Measurements from ENCODE around the gene BBS7. TPM values are rescaled to one million over a fixed set of nuclear protein-coding genes. Genes with fewer than 3 reads are reported as not detected.
A peak's percentile ranks its signal among the peaks of the same experiment; 100 is the strongest.

Gene BBS7, protein sequence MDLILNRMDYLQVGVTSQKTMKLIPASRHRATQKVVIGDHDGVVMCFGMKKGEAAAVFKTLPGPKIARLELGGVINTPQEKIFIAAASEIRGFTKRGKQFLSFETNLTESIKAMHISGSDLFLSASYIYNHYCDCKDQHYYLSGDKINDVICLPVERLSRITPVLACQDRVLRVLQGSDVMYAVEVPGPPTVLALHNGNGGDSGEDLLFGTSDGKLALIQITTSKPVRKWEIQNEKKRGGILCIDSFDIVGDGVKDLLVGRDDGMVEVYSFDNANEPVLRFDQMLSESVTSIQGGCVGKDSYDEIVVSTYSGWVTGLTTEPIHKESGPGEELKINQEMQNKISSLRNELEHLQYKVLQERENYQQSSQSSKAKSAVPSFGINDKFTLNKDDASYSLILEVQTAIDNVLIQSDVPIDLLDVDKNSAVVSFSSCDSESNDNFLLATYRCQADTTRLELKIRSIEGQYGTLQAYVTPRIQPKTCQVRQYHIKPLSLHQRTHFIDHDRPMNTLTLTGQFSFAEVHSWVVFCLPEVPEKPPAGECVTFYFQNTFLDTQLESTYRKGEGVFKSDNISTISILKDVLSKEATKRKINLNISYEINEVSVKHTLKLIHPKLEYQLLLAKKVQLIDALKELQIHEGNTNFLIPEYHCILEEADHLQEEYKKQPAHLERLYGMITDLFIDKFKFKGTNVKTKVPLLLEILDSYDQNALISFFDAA
- polyA plus RNA-seq = 10 to 100 TPM in 1 of 4 donors, 1 to 10 TPM in 3; 3.5 to 15.2 (median 7.8) TPM
- long read RNA-seq, donor 1, transcript BBS7-202 (4 exons, 725 nt) = major isoform, 7 of 9 reads
- long read RNA-seq, donor 1, partial matches to known transcripts = 0 of 9 reads
- long read RNA-seq, donor 1, other reads (novel, unspliced or antisense) = 0 of 9 reads
- long read RNA-seq, donor 2, partial matches to known transcripts = 0 of 3 reads
- long read RNA-seq, donor 2, other reads (novel, unspliced or antisense) = 0 of 3 reads
- long read RNA-seq, donor 3, partial matches to known transcripts = 0 of 2 reads
- long read RNA-seq, donor 3, other reads (novel, unspliced or antisense) = 0 of 2 reads
- long read RNA-seq, donor 4 = 0 reads
- long read RNA-seq, donor 5, partial matches to known transcripts = 0 of 2 reads
- long read RNA-seq, donor 5, other reads (novel, unspliced or antisense) = 0 of 2 reads
- long read RNA-seq, donor 6, partial matches to known transcripts = 22 of 31 reads
- long read RNA-seq, donor 6, other reads (novel, unspliced or antisense) = 8 of 31 reads
- long read RNA-seq, donor 7, transcript BBS7-202 (4 exons, 725 nt) = major isoform, 15 of 16 reads
- long read RNA-seq, donor 7, partial matches to known transcripts = 0 of 16 reads
- long read RNA-seq, donor 7, other reads (novel, unspliced or antisense) = 0 of 16 reads
- long read RNA-seq, donor 8 = 0 reads
- long read RNA-seq, donor 9, partial matches to known transcripts = 0 of 1 reads
- long read RNA-seq, donor 9, other reads (novel, unspliced or antisense) = 0 of 1 reads
- long read RNA-seq, donor 10, transcript BBS7-202 (4 exons, 725 nt) = major isoform, 7 of 7 reads
- long read RNA-seq, donor 10, partial matches to known transcripts = 0 of 7 reads
- long read RNA-seq, donor 10, other reads (novel, unspliced or antisense) = 0 of 7 reads

DNA sequence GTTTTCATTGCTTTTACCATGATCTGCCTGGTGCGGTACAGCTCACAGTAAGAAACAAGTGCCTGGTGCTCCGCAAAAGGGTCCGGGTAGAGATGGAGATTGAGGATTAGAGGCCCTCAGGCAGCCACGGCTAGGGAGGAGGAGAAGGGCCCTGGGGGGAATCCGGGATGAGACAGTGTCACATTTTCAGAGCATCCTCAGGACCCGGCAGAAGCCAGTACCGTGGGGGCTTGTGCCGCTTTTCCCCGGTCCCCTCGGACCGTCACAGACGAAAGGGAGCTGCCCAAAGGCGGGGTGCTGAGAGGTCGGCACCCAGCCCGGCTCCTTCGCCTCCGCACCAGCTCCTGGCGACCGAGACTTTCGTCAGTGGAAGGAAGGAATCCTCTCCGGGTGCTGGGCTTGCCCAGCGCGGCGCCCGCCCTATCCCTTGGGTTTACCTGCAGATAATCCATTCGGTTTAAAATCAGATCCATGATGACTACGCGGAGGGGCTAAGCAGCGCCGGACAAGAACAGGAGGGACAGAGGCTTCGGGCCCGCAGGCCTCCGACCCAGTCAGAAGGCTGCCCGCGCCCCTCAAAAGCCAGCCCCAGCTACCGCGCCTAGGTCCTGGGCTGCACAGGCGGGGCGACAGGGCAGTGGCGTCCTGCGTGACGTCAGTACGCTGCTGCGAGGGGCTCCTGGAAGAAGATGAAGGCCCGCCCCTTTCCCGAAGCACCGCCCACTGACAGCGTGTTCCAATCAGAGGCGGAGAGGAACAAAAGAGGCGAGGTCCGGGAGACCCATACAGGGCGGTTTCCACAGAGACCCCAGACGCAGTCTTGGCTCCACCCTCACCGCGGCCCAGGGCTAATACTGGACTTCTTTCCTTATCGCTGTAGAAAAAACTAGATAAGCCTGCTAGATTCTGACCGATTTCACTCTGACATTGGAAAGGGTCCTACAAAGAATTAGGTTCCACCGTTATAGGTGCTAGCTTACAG, at the start of gene BBS7:
Gene BBS7 (minus strand): TSS at position 634 of the 982 bp plus-strand sequence. CDS start 161 bp downstream, at position 473.
- peak within 1 kb of the TSS; percentile 66 to 92 (median 87) for H3K27ac ChIP-seq (ENCODE audit: low read depth in 1 of 3, low read length in 2 of 3)
- DNase-seq = peak; percentile 97 to 98
- no peaks in the 10 kb centered on the region for H3K4me1 ChIP-seq (ENCODE audit: control insufficient read depth in 3 of 3, insufficient read depth in 2 of 3, low read depth in 1 of 3, low read length in 2 of 3)
- H3K9me3 ChIP-seq (ENCODE audit: control insufficient read depth in 2 of 2, insufficient read depth in 1 of 2, low read depth in 1 of 2, low read length in 1 of 2) = no peaks in the 10 kb centered on the region
- H3K27me3 ChIP-seq (ENCODE audit: control insufficient read depth in 3 of 3, insufficient read depth in 3 of 3, low read length in 3 of 3) = no peaks in the 10 kb centered on the region
- 0 to 1% (median 1%) methylated on average over 57 to 58 of the region's 58 CpGs for WGBS, 3 donors
- FAIRE-seq = no peak
- H3K36me3 ChIP-seq (ENCODE audit: control insufficient read depth in 3 of 3, insufficient read depth in 2 of 3, low read depth in 1 of 3, low read length in 3 of 3) = peaks cover 0 to 2% (median 0%) of the 10 kb centered on the region in 3 donors
- peak within 1 kb of the TSS; percentile 69 to 89 (median 75) for H3K4me3 ChIP-seq (ENCODE audit: low read depth in 1 of 3, low read length in 3 of 3)

DNA sequence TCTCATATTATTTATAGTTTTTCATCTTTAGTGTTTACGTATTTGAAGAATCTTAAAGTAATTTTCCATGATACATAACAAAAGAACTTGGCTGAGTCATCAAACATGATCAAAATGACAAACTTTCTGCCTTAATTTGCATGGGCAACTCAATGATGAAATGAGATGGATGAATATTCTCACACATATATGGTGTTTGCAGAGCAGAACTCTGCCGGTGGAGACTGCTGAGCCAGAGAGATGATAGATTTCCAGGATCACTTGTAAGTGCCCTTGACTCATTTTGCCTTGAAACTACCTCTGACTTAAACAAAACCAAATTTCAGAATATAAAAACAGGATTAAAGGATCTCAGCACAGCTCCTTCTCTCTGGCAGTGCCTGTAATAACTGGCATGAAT, 43.4 kb upstream of the BBS7 start:
- peaks cover 0 to 6% (median 0%) of the 10 kb centered on the region in 3 donors for H3K27me3 ChIP-seq (ENCODE audit: control insufficient read depth in 3 of 3, insufficient read depth in 3 of 3, low read length in 3 of 3)
- H3K27ac ChIP-seq (ENCODE audit: low read depth in 1 of 3, low read length in 2 of 3) = no peak overlapping the region
- no peak for FAIRE-seq
- 71 to 84% (median 72%) methylated on average over 2 of the region's 2 CpGs for WGBS, 3 donors
- no peak overlapping the region for H3K4me3 ChIP-seq (ENCODE audit: low read depth in 1 of 3, low read length in 3 of 3)
- no peak for DNase-seq
- no peaks in the 10 kb centered on the region for H3K36me3 ChIP-seq (ENCODE audit: control insufficient read depth in 3 of 3, insufficient read depth in 2 of 3, low read depth in 1 of 3, low read length in 3 of 3)
- no peaks in the 10 kb centered on the region for H3K4me1 ChIP-seq (ENCODE audit: control insufficient read depth in 3 of 3, insufficient read depth in 2 of 3, low read depth in 1 of 3, low read length in 2 of 3)
- no peaks in the 10 kb centered on the region for H3K9me3 ChIP-seq (ENCODE audit: control insufficient read depth in 2 of 2, insufficient read depth in 1 of 2, low read depth in 1 of 2, low read length in 1 of 2)

DNA sequence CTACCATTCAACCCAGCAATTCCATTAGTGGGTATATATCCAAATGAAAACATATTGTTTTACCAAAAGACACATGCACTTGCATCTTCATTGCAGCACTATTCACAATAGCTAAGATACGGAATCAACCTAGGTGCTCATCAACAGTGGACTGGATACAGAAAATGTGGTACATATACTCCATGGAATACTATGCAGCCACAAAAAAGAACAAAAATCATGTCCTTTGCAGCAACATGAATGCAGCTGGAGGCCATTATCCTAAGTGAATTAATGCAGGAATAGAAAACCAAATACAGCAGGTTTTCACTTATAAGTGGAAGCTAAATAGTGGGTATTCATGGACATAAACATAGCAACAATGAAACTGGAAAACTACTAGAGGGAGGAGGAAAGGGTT, 38.1 kb upstream of the BBS7 start:
- WGBS, 3 donors = 92 to 99% (median 97%) methylated on average over 1 of the region's 1 CpG
- no peak for DNase-seq
- no peak for FAIRE-seq

DNA sequence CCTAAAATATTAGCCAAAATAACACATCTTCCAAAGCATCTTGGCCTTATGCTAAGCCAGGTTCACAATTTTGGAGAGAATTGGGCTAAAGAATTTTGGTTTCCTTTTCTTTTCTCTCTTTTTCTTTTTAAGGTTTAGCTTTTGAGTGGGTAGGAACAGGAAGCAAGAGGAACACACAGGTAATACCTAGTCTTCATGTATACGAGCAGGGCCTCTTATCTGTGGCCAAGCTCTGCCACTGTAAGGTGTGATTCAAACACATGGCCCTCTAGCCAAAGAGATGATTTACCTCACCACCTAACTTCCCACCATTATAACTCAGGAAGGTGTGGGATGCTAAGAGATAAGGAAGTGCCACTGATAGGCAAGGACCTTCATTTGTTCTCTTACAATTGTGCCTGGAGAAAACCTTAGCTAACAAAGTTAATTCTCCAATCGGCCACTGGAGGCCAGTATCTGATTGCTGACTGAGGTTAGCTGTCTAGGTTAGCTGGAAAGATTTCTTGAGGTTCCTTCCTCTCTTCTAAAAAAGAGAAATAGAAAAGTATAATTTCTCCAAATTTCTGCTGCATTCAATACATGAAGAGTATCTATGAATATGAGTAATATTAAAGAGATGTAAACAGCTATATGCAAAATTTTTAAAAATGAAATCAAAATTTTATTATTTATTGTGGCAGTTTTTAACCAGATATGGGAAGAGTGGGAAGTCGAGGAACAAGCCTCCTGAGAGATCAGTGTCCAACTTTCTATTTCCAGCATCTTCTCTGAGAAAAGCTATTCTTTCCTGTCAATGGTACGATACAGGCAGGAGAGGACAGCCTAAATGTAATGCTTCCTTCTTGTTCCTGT, 30.1 kb upstream of the BBS7 start:
- Histone ChIP-seq H3K9me3 (ENCODE audit: control insufficient read depth in 2 of 2, insufficient read depth in 1 of 2, low read depth in 1 of 2, low read length in 1 of 2) (no peaks in the 10 kb centered on the region), H3K27ac (ENCODE audit: low read depth in 1 of 3, low read length in 2 of 3) (no peak overlapping the region), H3K4me3 (ENCODE audit: low read depth in 1 of 3, low read length in 3 of 3) (no peak overlapping the region), H3K4me1 (ENCODE audit: control insufficient read depth in 3 of 3, insufficient read depth in 2 of 3, low read depth in 1 of 3, low read length in 2 of 3) (no peaks in the 10 kb centered on the region), H3K27me3 (ENCODE audit: control insufficient read depth in 3 of 3, insufficient read depth in 3 of 3, low read length in 3 of 3) (no peaks in the 10 kb centered on the region), H3K36me3 (ENCODE audit: control insufficient read depth in 3 of 3, insufficient read depth in 2 of 3, low read depth in 1 of 3, low read length in 3 of 3) (no peaks in the 10 kb centered on the region)
- 57 to 60% (median 60%) methylated on average over 4 of the region's 4 CpGs for WGBS, 3 donors
- FAIRE-seq = peak; percentile 77
- DNase-seq = peak; percentile 57 to 58

More for the DNA sequence above, 38.1 kb upstream of the BBS7 start:
- Histone ChIP-seq H3K36me3 (ENCODE audit: control insufficient read depth in 3 of 3, insufficient read depth in 2 of 3, low read depth in 1 of 3, low read length in 3 of 3) (no peaks in the 10 kb centered on the region), H3K9me3 (ENCODE audit: control insufficient read depth in 2 of 2, insufficient read depth in 1 of 2, low read depth in 1 of 2, low read length in 1 of 2) (no peaks in the 10 kb centered on the region), H3K27ac (ENCODE audit: low read depth in 1 of 3, low read length in 2 of 3) (no peak overlapping the region), H3K27me3 (ENCODE audit: control insufficient read depth in 3 of 3, insufficient read depth in 3 of 3, low read length in 3 of 3) (peaks cover 0 to 2% (median 0%) of the 10 kb centered on the region in 3 donors), H3K4me3 (ENCODE audit: low read depth in 1 of 3, low read length in 3 of 3) (no peak overlapping the region), H3K4me1 (ENCODE audit: control insufficient read depth in 3 of 3, insufficient read depth in 2 of 3, low read depth in 1 of 3, low read length in 2 of 3) (no peaks in the 10 kb centered on the region)

DNA sequence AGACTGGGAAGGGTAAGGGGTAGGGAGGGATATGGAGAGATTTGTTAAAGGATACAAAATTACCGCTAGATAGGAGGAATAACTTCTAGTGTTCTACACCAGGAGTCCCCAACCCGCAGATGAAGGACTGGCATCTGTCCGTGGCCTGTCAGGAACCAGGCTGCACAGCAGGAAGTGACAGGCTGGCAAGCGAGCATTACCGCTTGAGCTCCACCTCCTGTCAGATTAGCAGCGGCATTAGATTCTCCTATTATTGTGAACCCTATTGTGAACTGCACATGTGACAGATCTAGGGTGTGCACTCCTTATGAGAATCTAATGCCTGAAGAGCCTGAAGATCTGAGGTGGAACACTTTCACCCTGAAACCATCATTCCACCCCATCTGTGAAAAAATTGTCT, 27.9 kb upstream of the BBS7 start:
- Histone ChIP-seq H3K36me3 (ENCODE audit: control insufficient read depth in 3 of 3, insufficient read depth in 2 of 3, low read depth in 1 of 3, low read length in 3 of 3) (no peaks in the 10 kb centered on the region), H3K27ac (ENCODE audit: low read depth in 1 of 3, low read length in 2 of 3) (no peak overlapping the region), H3K4me3 (ENCODE audit: low read depth in 1 of 3, low read length in 3 of 3) (no peak overlapping the region), H3K4me1 (ENCODE audit: control insufficient read depth in 3 of 3, insufficient read depth in 2 of 3, low read depth in 1 of 3, low read length in 2 of 3) (no peaks in the 10 kb centered on the region), H3K9me3 (ENCODE audit: control insufficient read depth in 2 of 2, insufficient read depth in 1 of 2, low read depth in 1 of 2, low read length in 1 of 2) (no peaks in the 10 kb centered on the region), H3K27me3 (ENCODE audit: control insufficient read depth in 3 of 3, insufficient read depth in 3 of 3, low read length in 3 of 3) (no peaks in the 10 kb centered on the region)
- 15 to 42% (median 20%) methylated on average over 6 of the region's 6 CpGs for WGBS, 3 donors
- DNase-seq (peak in 1 of 2 donors; percentile 37), FAIRE-seq (no peak)

DNA sequence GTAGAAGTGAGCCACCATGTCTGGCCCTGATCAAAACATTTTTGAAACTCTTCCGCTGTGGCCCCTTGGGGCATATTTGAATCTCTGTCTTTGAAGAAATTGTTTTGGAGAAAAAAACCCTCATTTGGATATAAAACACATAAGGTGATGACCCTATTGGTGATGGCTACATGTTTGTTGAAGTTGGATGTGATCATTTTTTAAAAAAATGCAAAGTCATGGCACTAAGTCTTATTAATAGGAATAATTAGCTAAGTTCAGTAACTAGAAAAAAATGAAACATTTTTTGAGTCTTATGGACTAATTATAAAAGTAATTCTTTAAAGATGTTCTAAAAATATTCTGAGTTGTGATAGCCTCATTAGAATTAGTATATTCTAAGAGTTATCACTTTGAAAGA, 17.9 kb upstream of the BBS7 start:
- WGBS, 3 donors = 96 to 97% (median 96%) methylated on average over 1 of the region's 1 CpG
- no peak overlapping the region for H3K4me3 ChIP-seq (ENCODE audit: low read depth in 1 of 3, low read length in 3 of 3)
- no peaks in the 10 kb centered on the region for H3K36me3 ChIP-seq (ENCODE audit: control insufficient read depth in 3 of 3, insufficient read depth in 2 of 3, low read depth in 1 of 3, low read length in 3 of 3)
- no peaks in the 10 kb centered on the region for H3K9me3 ChIP-seq (ENCODE audit: control insufficient read depth in 2 of 2, insufficient read depth in 1 of 2, low read depth in 1 of 2, low read length in 1 of 2)
- no peaks in the 10 kb centered on the region for H3K27me3 ChIP-seq (ENCODE audit: control insufficient read depth in 3 of 3, insufficient read depth in 3 of 3, low read length in 3 of 3)
- FAIRE-seq (no peak), DNase-seq (no peak)
- no peak overlapping the region for H3K27ac ChIP-seq (ENCODE audit: low read depth in 1 of 3, low read length in 2 of 3)
- no peaks in the 10 kb centered on the region for H3K4me1 ChIP-seq (ENCODE audit: control insufficient read depth in 3 of 3, insufficient read depth in 2 of 3, low read depth in 1 of 3, low read length in 2 of 3)

All from small intestine (tissue), 16 donors.